Measurements from ENCODE around the gene SYNE2. TPM values are rescaled to one million over a fixed set of nuclear protein-coding genes. Genes with fewer than 3 reads are reported as not detected.

The SYNE2 gene
- total and polyA plus RNA-seq, 5 donors from 2014 or later = 25.6 to 348 (median 32.3) TPM

- no peaks in the 10 kb centered on the region for H3K9me3 ChIP-seq (ENCODE audit: control insufficient read depth in 2 of 2, low read length in 2 of 2)
- peak overlapping the region in 1 of 4 donors; percentile 19 for H3K4me3 Mint-ChIP-seq
- peaks cover 19% of the 10 kb centered on the region for H3K36me3 Mint-ChIP-seq
- H3K4me3 ChIP-seq (ENCODE audit: low read depth, low read length) = peak overlapping the region; percentile 17
- peaks cover 29% of the 10 kb centered on the region for H3K4me1 ChIP-seq (ENCODE audit: control insufficient read depth, insufficient read depth, low read length, poor library complexity, severe bottlenecking)
- no peaks in the 10 kb centered on the region for H3K27me3 ChIP-seq (ENCODE audit: control insufficient read depth, insufficient read depth, low read length)
- H3K36me3 ChIP-seq (ENCODE audit: control insufficient read depth, insufficient read depth, low read length) = peaks cover 3% of the 10 kb centered on the region
- H3K27me3 Mint-ChIP-seq = no peaks in the 10 kb centered on the region
- no peak overlapping the region for H3K27ac ChIP-seq (ENCODE audit: insufficient read depth, low read length, poor library complexity, severe bottlenecking)
- no peak for DNase-seq
- peaks cover 55 to 72% (median 62%) of the 10 kb centered on the region in 4 donors for H3K4me1 Mint-ChIP-seq
- peaks cover 0 to 2% (median 0%) of the 10 kb centered on the region in 7 donors for H3K9me3 Mint-ChIP-seq
- H3K27ac Mint-ChIP-seq = peak overlapping the region in 1 of 3 donors; percentile 28
- no peak for ATAC-seq (ENCODE audit: low read depth in 2 of 2)
Measured at GRCh38 chr14:63902375-63902976, 49.7 kb downstream of the SYNE2 start.

- no peaks in the 10 kb centered on the region for H3K9me3 ChIP-seq (ENCODE audit: control insufficient read depth in 2 of 2, low read length in 2 of 2)
- DNase-seq (no peak), ATAC-seq (ENCODE audit: low read depth in 2 of 2) (no peak)
- no peak overlapping the region for H3K4me3 ChIP-seq (ENCODE audit: low read depth, low read length)
- peaks cover 43% of the 10 kb centered on the region for H3K4me1 ChIP-seq (ENCODE audit: control insufficient read depth, insufficient read depth, low read length, poor library complexity, severe bottlenecking)
- peaks cover 11% of the 10 kb centered on the region for H3K36me3 Mint-ChIP-seq
- H3K9me3 Mint-ChIP-seq = no peaks in the 10 kb centered on the region
- no peak overlapping the region for H3K27ac ChIP-seq (ENCODE audit: insufficient read depth, low read length, poor library complexity, severe bottlenecking)
- H3K27ac Mint-ChIP-seq = no peak overlapping the region
- H3K4me3 Mint-ChIP-seq = peak overlapping the region in 2 of 4 donors; percentile 2 to 3
- peaks cover 63 to 87% (median 80%) of the 10 kb centered on the region in 4 donors for H3K4me1 Mint-ChIP-seq
- H3K27me3 Mint-ChIP-seq = no peaks in the 10 kb centered on the region
- H3K27me3 ChIP-seq (ENCODE audit: control insufficient read depth, insufficient read depth, low read length) = no peaks in the 10 kb centered on the region
- no peaks in the 10 kb centered on the region for H3K36me3 ChIP-seq (ENCODE audit: control insufficient read depth, insufficient read depth, low read length)
Measured at GRCh38 chr14:63904724-63905123, 51.9 kb downstream of the SYNE2 start.

- peaks cover 41% of the 10 kb centered on the region for H3K4me1 ChIP-seq (ENCODE audit: control insufficient read depth, insufficient read depth, low read length, poor library complexity, severe bottlenecking)
- peaks cover 2% of the 10 kb centered on the region for H3K36me3 ChIP-seq (ENCODE audit: control insufficient read depth, insufficient read depth, low read length)
- Mint-ChIP-seq H3K36me3 (peaks cover 6% of the 10 kb centered on the region), H3K27me3 (no peaks in the 10 kb centered on the region), H3K4me1 (peaks cover 59 to 87% (median 78%) of the 10 kb centered on the region in 4 donors), H3K9me3 (no peaks in the 10 kb centered on the region), H3K4me3 (peak overlapping the region in 1 of 4 donors; percentile 2), H3K27ac (peak overlapping the region in 1 of 3 donors; percentile 1)
- DNase-seq (no peak), ATAC-seq (ENCODE audit: low read depth in 2 of 2) (no peak)
- H3K27me3 ChIP-seq (ENCODE audit: control insufficient read depth, insufficient read depth, low read length) = no peaks in the 10 kb centered on the region
- no peak overlapping the region for H3K4me3 ChIP-seq (ENCODE audit: low read depth, low read length)
- no peak overlapping the region for H3K27ac ChIP-seq (ENCODE audit: insufficient read depth, low read length, poor library complexity, severe bottlenecking)
- no peaks in the 10 kb centered on the region for H3K9me3 ChIP-seq (ENCODE audit: control insufficient read depth in 2 of 2, low read length in 2 of 2)
Measured at GRCh38 chr14:63905370-63905769, 52.6 kb downstream of the SYNE2 start.

GRCh38 chr14:63908667-63909264, 56.0 kb downstream of the SYNE2 start:
- H3K9me3 ChIP-seq (ENCODE audit: control insufficient read depth in 2 of 2, low read length in 2 of 2) = no peaks in the 10 kb centered on the region
- peaks cover 26% of the 10 kb centered on the region for H3K36me3 ChIP-seq (ENCODE audit: control insufficient read depth, insufficient read depth, low read length)
- Mint-ChIP-seq H3K36me3 (peaks cover 20% of the 10 kb centered on the region), H3K9me3 (no peaks in the 10 kb centered on the region), H3K4me1 (peaks cover 61 to 83% (median 70%) of the 10 kb centered on the region in 4 donors), H3K27ac (peak overlapping the region in 2 of 3 donors; percentile 54 to 59), H3K27me3 (no peaks in the 10 kb centered on the region), H3K4me3 (peak overlapping the region; percentile 39 to 70 (median 67))
- peak overlapping the region; percentile 71 for H3K4me3 ChIP-seq (ENCODE audit: low read depth, low read length)
- peak overlapping the region; percentile 43 for H3K27ac ChIP-seq (ENCODE audit: insufficient read depth, low read length, poor library complexity, severe bottlenecking)
- peak in 1 of 3 donors; percentile 16 for DNase-seq
- H3K4me1 ChIP-seq (ENCODE audit: control insufficient read depth, insufficient read depth, low read length, poor library complexity, severe bottlenecking) = peaks cover 27% of the 10 kb centered on the region
- no peak for ATAC-seq (ENCODE audit: low read depth in 2 of 2)
- H3K27me3 ChIP-seq (ENCODE audit: control insufficient read depth, insufficient read depth, low read length) = no peaks in the 10 kb centered on the region

GRCh38 chr14:63909984-63910383, 57.2 kb downstream of the SYNE2 start:
- peaks cover 25% of the 10 kb centered on the region for H3K36me3 Mint-ChIP-seq

GRCh38 chr14:63910583-63911363, 58.0 kb downstream of the SYNE2 start:
- peaks cover 25% of the 10 kb centered on the region for H3K36me3 Mint-ChIP-seq
- H3K4me1 ChIP-seq (ENCODE audit: control insufficient read depth, insufficient read depth, low read length, poor library complexity, severe bottlenecking) = peaks cover 24% of the 10 kb centered on the region
- H3K9me3 Mint-ChIP-seq = no peaks in the 10 kb centered on the region
- peaks cover 41 to 71% (median 57%) of the 10 kb centered on the region in 4 donors for H3K4me1 Mint-ChIP-seq
- H3K27ac Mint-ChIP-seq = peak overlapping the region in 2 of 3 donors; percentile 4 to 76
- H3K4me3 ChIP-seq (ENCODE audit: low read depth, low read length) = no peak overlapping the region
- H3K36me3 ChIP-seq (ENCODE audit: control insufficient read depth, insufficient read depth, low read length) = peaks cover 33% of the 10 kb centered on the region
- DNase-seq (no peak), ATAC-seq (ENCODE audit: low read depth in 2 of 2) (no peak)
- H3K27me3 Mint-ChIP-seq = no peaks in the 10 kb centered on the region
- no peak overlapping the region for H3K27ac ChIP-seq (ENCODE audit: insufficient read depth, low read length, poor library complexity, severe bottlenecking)
- no peaks in the 10 kb centered on the region for H3K9me3 ChIP-seq (ENCODE audit: control insufficient read depth in 2 of 2, low read length in 2 of 2)
- H3K4me3 Mint-ChIP-seq = peak overlapping the region in 3 of 4 donors; percentile 23 to 41 (median 24)
- H3K27me3 ChIP-seq (ENCODE audit: control insufficient read depth, insufficient read depth, low read length) = no peaks in the 10 kb centered on the region

More at GRCh38 chr14:63909984-63910383, 57.2 kb downstream of the SYNE2 start:
- Histone ChIP-seq H3K9me3 (ENCODE audit: control insufficient read depth in 2 of 2, low read length in 2 of 2) (no peaks in the 10 kb centered on the region), H3K27ac (ENCODE audit: insufficient read depth, low read length, poor library complexity, severe bottlenecking) (no peak overlapping the region), H3K27me3 (ENCODE audit: control insufficient read depth, insufficient read depth, low read length) (no peaks in the 10 kb centered on the region), H3K4me1 (ENCODE audit: control insufficient read depth, insufficient read depth, low read length, poor library complexity, severe bottlenecking) (peaks cover 24% of the 10 kb centered on the region), H3K36me3 (ENCODE audit: control insufficient read depth, insufficient read depth, low read length) (peaks cover 29% of the 10 kb centered on the region), H3K4me3 (ENCODE audit: low read depth, low read length) (no peak overlapping the region)
- Mint-ChIP-seq H3K4me3 (no peak overlapping the region), H3K27ac (no peak overlapping the region), H3K27me3 (no peaks in the 10 kb centered on the region), H3K4me1 (peaks cover 49 to 78% (median 64%) of the 10 kb centered on the region in 4 donors), H3K9me3 (no peaks in the 10 kb centered on the region)
- ATAC-seq (ENCODE audit: low read depth in 2 of 2) = no peak
- DNase-seq = no peak

- ATAC-seq (ENCODE audit: low read depth in 2 of 2) (no peak), DNase-seq (no peak)
- H3K4me3 Mint-ChIP-seq = peak overlapping the region in 1 of 4 donors; percentile 24
- Histone ChIP-seq H3K36me3 (ENCODE audit: control insufficient read depth, insufficient read depth, low read length) (peaks cover 33% of the 10 kb centered on the region), H3K4me1 (ENCODE audit: control insufficient read depth, insufficient read depth, low read length, poor library complexity, severe bottlenecking) (peaks cover 24% of the 10 kb centered on the region), H3K4me3 (ENCODE audit: low read depth, low read length) (no peak overlapping the region), H3K27me3 (ENCODE audit: control insufficient read depth, insufficient read depth, low read length) (no peaks in the 10 kb centered on the region), H3K27ac (ENCODE audit: insufficient read depth, low read length, poor library complexity, severe bottlenecking) (no peak overlapping the region), H3K9me3 (ENCODE audit: control insufficient read depth in 2 of 2, low read length in 2 of 2) (no peaks in the 10 kb centered on the region)
- no peaks in the 10 kb centered on the region for H3K27me3 Mint-ChIP-seq
- H3K9me3 Mint-ChIP-seq = no peaks in the 10 kb centered on the region
- peaks cover 42 to 68% (median 57%) of the 10 kb centered on the region in 4 donors for H3K4me1 Mint-ChIP-seq
- H3K27ac Mint-ChIP-seq = peak overlapping the region in 1 of 3 donors; percentile 4
- peaks cover 25% of the 10 kb centered on the region for H3K36me3 Mint-ChIP-seq
Measured at GRCh38 chr14:63911404-63911803, 58.6 kb downstream of the SYNE2 start.
